ENCODE results near the gene NFIB. TPM values are rescaled to one million over a fixed set of nuclear protein-coding genes. Genes with fewer than 3 reads are reported as not detected.

The NFIB gene
- total and polyA plus RNA-seq, 8 donors, result 6.7 to 624 (median 71.4) TPM

GRCh38 chr9:14307989-14308852 lies 5.7 kb downstream of the NFIB start:
- H3K36me3 ChIP-seq, result peaks cover 3 to 24% (median 10%) of the 10 kb centered on the region in 4 donors
- H3K27ac ChIP-seq, result peak overlapping the region; percentile 54 to 99 (median 68)
- peaks cover 0 to 11% (median 4%) of the 10 kb centered on the region in 3 donors for H3K27me3 ChIP-seq
- peak; percentile 46 to 72 for DNase-seq
- H3K4me1 ChIP-seq, result peaks cover 10 to 72% (median 38%) of the 10 kb centered on the region in 4 donors
- H3K9me3 ChIP-seq, result no peaks in the 10 kb centered on the region
- intact Hi-C loops (cut with DNase I; ENCODE audit: low total_unique reads), result no loop called here
- TF ChIP-seq POLR2AphosphoS5 (IDR thresholded peaks at IDR 0.05) (peak; percentile 12 to 76 (median 63)), EP300 (IDR thresholded peaks at IDR 0.05) (no peak)
- H3K4me3 ChIP-seq, result peak overlapping the region in 2 of 4 donors; percentile 62 to 70
- 27 to 43% (median 31%) methylated on average over 9 of the region's 9 CpGs for WGBS, 5 donors

GRCh38 chr9:14306672-14307660 lies 7.0 kb downstream of the NFIB start:
- intact Hi-C loops (cut with DNase I; ENCODE audit: low total_unique reads), result no loop called here
- peak overlapping the region in 1 of 5 donors; percentile 98 for H3K27ac ChIP-seq
- H3K4me1 ChIP-seq, result peaks cover 23 to 85% (median 49%) of the 10 kb centered on the region in 4 donors
- no peaks in the 10 kb centered on the region for H3K9me3 ChIP-seq
- peaks cover 3 to 24% (median 10%) of the 10 kb centered on the region in 4 donors for H3K36me3 ChIP-seq
- 76 to 84% (median 82%) methylated on average over 26 of the region's 26 CpGs for WGBS, 5 donors
- no peak overlapping the region for H3K4me3 ChIP-seq
- DNase-seq, result no peak
- no peaks in the 10 kb centered on the region for H3K27me3 ChIP-seq
- TF ChIP-seq EP300 (IDR thresholded peaks at IDR 0.05), result no peak
- TF ChIP-seq POLR2A (IDR thresholded peaks at IDR 0.05), result no peak
- TF ChIP-seq CTCF (IDR thresholded peaks at IDR 0.05), result no peak
- no peak for TF ChIP-seq POLR2AphosphoS5 (IDR thresholded peaks at IDR 0.05)

DNA sequence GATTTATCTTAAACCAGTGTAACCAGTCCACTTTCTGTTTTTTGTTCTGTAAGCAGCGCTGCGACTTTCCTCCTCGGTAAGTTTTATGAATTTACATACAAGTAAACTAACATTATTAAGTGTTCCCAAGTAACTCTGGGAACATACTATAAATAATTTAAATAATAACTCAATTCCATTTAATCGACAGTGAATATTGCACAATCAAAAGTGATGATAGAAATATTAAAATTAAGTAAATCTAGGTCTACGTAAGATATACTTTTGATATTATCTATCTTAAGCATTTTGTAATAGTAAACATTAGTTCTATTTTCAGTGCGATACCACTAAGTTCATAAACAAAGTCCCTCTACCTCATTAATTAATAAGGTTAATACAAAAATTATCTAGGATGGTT lies 7.8 kb downstream of the NFIB start:
- intact Hi-C loops (cut with DNase I; ENCODE audit: low total_unique reads), result no loop called here
- Histone ChIP-seq H3K9me3 (no peaks in the 10 kb centered on the region), H3K36me3 (peaks cover 3 to 24% (median 10%) of the 10 kb centered on the region in 4 donors), H3K4me1 (peaks cover 30 to 87% (median 54%) of the 10 kb centered on the region in 4 donors), H3K4me3 (no peak overlapping the region), H3K27ac (no peak overlapping the region), H3K27me3 (no peaks in the 10 kb centered on the region)
- WGBS, 5 donors, result 49 to 68% (median 60%) methylated on average over 6 of the region's 6 CpGs
- DNase-seq, result no peak
- no peak for TF ChIP-seq POLR2AphosphoS5 (IDR thresholded peaks at IDR 0.05)
- no peak for TF ChIP-seq CTCF (IDR thresholded peaks at IDR 0.05)
- TF ChIP-seq POLR2A (IDR thresholded peaks at IDR 0.05), result no peak
- TF ChIP-seq EP300 (IDR thresholded peaks at IDR 0.05), result no peak

- no peak for DNase-seq
- peaks cover 3 to 24% (median 10%) of the 10 kb centered on the region in 4 donors for H3K36me3 ChIP-seq
- intact Hi-C loops (cut with DNase I; ENCODE audit: low total_unique reads), result no loop called here
- no peaks in the 10 kb centered on the region for H3K9me3 ChIP-seq
- H3K4me1 ChIP-seq, result peaks cover 26 to 91% (median 59%) of the 10 kb centered on the region in 4 donors
- 74 to 81% (median 81%) methylated on average over 3 of the region's 3 CpGs for WGBS, 5 donors
- H3K27ac ChIP-seq, result no peak overlapping the region
- H3K27me3 ChIP-seq, result no peaks in the 10 kb centered on the region
- no peak for TF ChIP-seq POLR2A (IDR thresholded peaks at IDR 0.05)
- no peak overlapping the region for H3K4me3 ChIP-seq
These were observed 9.7 kb downstream of the NFIB start for GRCh38 chr9:14304259-14304658.

DNA sequence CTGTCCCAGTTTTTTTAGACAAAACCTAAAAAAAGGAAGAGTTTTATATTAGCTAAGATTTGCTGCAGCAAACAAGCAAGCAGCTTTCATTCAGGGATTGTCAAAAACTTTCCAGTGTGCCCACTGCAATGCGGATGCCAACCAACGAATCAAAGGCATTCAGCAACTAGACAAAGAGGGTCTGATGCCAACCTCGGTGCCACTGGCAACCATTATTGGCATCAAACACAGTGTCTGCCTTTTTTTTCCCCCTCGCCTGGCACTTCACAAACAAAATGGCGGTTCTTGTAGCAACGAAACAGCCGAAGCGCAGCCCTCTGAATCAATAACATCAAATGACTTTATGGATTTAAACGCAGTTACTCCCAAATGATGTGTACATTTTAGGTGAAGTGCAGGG lies 10.4 kb downstream of the NFIB start:
- intact Hi-C loops (cut with DNase I; ENCODE audit: low total_unique reads), result no loop called here
- TF ChIP-seq CTCF (IDR thresholded peaks at IDR 0.05), result no peak
- no peak for TF ChIP-seq POLR2AphosphoS5 (IDR thresholded peaks at IDR 0.05)
- TF ChIP-seq EP300 (IDR thresholded peaks at IDR 0.05), result no peak
- no peak for TF ChIP-seq POLR2A (IDR thresholded peaks at IDR 0.05)

More for the DNA sequence above, 10.4 kb downstream of the NFIB start:
- 89 to 94% (median 93%) methylated on average over 9 of the region's 9 CpGs for WGBS, 5 donors
- Histone ChIP-seq H3K4me3 (no peak overlapping the region), H3K27me3 (no peaks in the 10 kb centered on the region), H3K9me3 (no peaks in the 10 kb centered on the region), H3K27ac (no peak overlapping the region), H3K36me3 (peaks cover 3 to 24% (median 10%) of the 10 kb centered on the region in 4 donors), H3K4me1 (peaks cover 23 to 91% (median 57%) of the 10 kb centered on the region in 4 donors)
- peak in 1 of 2 donors; percentile 62 for DNase-seq

Measured in stomach (tissue), 9 donors.